Colonic mucosa (tissue), 4 donors: ENCODE measurements around the gene SNRNP48. TPM values are rescaled to one million over a fixed set of nuclear protein-coding genes. Genes with fewer than 3 reads are reported as not detected.

Experiments used
- DNase-seq: peaks from one replicate; pipeline ENCODE4 v3.0.0-alpha.2; 2020
- H3K27ac ChIP-seq: fragments of 200-600 bp; one replicate; pipeline ENCODE4 v1.8.0; 2021
- H3K27me3 ChIP-seq: fragments of 200-600 bp; one replicate; pipeline ENCODE4 v1.8.0; 2021
- H3K36me3 ChIP-seq: fragments of 200-600 bp; one replicate; pipeline ENCODE4 v1.8.0; 2021
- H3K4me1 ChIP-seq: fragments of 200-600 bp; one replicate; pipeline ENCODE4 v1.8.0; 2021; ENCODE audit warnings: mild to moderate bottlenecking
- H3K4me3 ChIP-seq: fragments of 200-600 bp; one replicate; pipeline ENCODE4 v1.8.0; 2021
- H3K9ac ChIP-seq, 2 donors: one replicate each; pipeline ENCODE4 v1.7.0; 2013; ENCODE audit warnings: control low read depth in 2 of 2, low read depth in 2 of 2, low read length in 2 of 2
- H3K9me3 ChIP-seq: fragments of 200-600 bp; one replicate; pipeline ENCODE4 v1.8.0; 2021
- intact Hi-C: fragments of 100-400 bp; cut with DNase I; formaldehyde crosslinking; loops from one replicate; pipeline ENCODE4 v1.14.1; 2022
- total RNA-seq, 2 donors: library from RNA; stranded (reverse); fragmentation: NEBNext Ultra II Directional in 1 of 2; extraction: Animal tissue kit (Norgen Biotek cat#: 25700) in 1 of 2; gene quantifications; one replicate each; pipeline ENCODE4 v1.2.1, GENCODE V29; 2021
- TF ChIP-seq, protein P1 (sequence below): fragments of 200-600 bp; IDR thresholded peaks from one replicate; pipeline ENCODE4 v1.8.0; 2022; ENCODE audit warnings: antibody characterized with exemption, mild to moderate bottlenecking
- donor health status: healthy.
- donor health status: DM: no; HTN: no; CAD: no.
- donor health status: DM: no; HTN: no; CAD: no.

Gene SNRNP48
- total RNA-seq, 2 donors from 2014 or later = 13.8 to 14.6 TPM

- peak; percentile 68 for DNase-seq
- Histone ChIP-seq H3K4me3 (no peak overlapping the region), H3K9me3 (no peaks in the 10 kb centered on the region), H3K4me1 (no peaks in the 10 kb centered on the region), H3K9ac (peak overlapping the region in 1 of 2 donors; percentile 38), H3K27ac (peak overlapping the region; percentile 68), H3K27me3 (no peaks in the 10 kb centered on the region), H3K36me3 (no peaks in the 10 kb centered on the region)
- intact Hi-C loops = no loop called here
- TF ChIP-seq, protein P1, sequence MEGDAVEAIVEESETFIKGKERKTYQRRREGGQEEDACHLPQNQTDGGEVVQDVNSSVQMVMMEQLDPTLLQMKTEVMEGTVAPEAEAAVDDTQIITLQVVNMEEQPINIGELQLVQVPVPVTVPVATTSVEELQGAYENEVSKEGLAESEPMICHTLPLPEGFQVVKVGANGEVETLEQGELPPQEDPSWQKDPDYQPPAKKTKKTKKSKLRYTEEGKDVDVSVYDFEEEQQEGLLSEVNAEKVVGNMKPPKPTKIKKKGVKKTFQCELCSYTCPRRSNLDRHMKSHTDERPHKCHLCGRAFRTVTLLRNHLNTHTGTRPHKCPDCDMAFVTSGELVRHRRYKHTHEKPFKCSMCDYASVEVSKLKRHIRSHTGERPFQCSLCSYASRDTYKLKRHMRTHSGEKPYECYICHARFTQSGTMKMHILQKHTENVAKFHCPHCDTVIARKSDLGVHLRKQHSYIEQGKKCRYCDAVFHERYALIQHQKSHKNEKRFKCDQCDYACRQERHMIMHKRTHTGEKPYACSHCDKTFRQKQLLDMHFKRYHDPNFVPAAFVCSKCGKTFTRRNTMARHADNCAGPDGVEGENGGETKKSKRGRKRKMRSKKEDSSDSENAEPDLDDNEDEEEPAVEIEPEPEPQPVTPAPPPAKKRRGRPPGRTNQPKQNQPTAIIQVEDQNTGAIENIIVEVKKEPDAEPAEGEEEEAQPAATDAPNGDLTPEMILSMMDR = no peak
Observed at GRCh38 chr6:7587631-7588100, 2.3 kb upstream of the SNRNP48 start.

DNA sequence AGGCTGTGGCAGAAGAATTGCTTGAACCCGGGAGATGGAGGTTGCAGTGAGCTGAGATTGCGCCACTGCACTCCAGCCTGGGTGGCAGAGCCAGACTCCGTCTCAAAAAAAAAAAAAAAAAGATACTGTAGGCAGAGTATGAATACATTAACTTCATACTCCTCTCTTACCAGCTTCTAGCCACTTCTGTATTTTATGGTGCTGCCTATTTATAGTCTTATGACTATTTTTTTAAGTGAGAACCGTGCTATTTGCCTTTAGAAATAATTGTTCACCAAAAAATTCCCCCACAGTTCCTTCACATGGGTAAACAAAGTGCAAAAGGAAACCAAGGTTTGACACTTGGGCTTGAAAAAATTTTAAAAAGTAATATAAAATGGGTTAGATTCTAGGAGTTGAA, 1.5 kb upstream of the SNRNP48 start:
- no peaks in the 10 kb centered on the region for H3K36me3 ChIP-seq

DNA sequence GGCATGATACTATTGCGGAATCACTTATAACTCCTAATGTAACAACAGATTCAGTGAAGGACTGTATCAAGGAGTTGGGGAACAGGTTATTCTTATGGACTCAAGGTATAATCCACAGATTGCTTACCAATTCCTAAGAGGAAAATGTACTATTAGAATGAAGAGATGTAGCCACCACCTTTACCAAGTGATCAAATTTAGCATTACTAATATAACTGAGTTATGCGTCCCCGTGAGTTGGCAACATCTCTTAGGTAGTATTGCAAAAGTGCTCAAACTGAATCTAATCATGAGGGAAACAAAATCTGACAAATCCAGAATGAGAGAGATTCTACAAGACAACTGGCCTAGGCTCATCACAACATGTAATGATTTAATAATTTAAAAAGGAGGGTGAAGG, 777 bp upstream of the SNRNP48 start:
- TF ChIP-seq, protein P1 = no peak
- no peaks in the 10 kb centered on the region for H3K9me3 ChIP-seq
- H3K9ac ChIP-seq = no peak overlapping the region
- no peak for DNase-seq
- no peak overlapping the region for H3K27ac ChIP-seq
- H3K4me3 ChIP-seq = no peak overlapping the region
- no peaks in the 10 kb centered on the region for H3K36me3 ChIP-seq
- no peaks in the 10 kb centered on the region for H3K27me3 ChIP-seq
- intact Hi-C loops = no loop called here
- no peaks in the 10 kb centered on the region for H3K4me1 ChIP-seq

More for the DNA sequence above, 1.5 kb upstream of the SNRNP48 start:
- no peak overlapping the region for H3K4me3 ChIP-seq
- no peak overlapping the region for H3K27ac ChIP-seq
- DNase-seq = no peak
- TF ChIP-seq, protein P1 = no peak
- H3K9ac ChIP-seq = no peak overlapping the region
- no peaks in the 10 kb centered on the region for H3K4me1 ChIP-seq
- intact Hi-C loops = no loop called here
- H3K9me3 ChIP-seq = no peaks in the 10 kb centered on the region
- no peaks in the 10 kb centered on the region for H3K27me3 ChIP-seq

- TF ChIP-seq, protein P1 = no peak
- peak overlapping the region; percentile 94 for H3K4me3 ChIP-seq
- H3K27me3 ChIP-seq = no peaks in the 10 kb centered on the region
- no peak overlapping the region for H3K27ac ChIP-seq
- H3K9me3 ChIP-seq = no peaks in the 10 kb centered on the region
- intact Hi-C loops = no loop called here
- H3K9ac ChIP-seq = peak overlapping the region; percentile 67 to 97
- DNase-seq = peak; percentile 28
- no peaks in the 10 kb centered on the region for H3K36me3 ChIP-seq
- H3K4me1 ChIP-seq = no peaks in the 10 kb centered on the region
Observed at GRCh38 chr6:7590918-7591302, 912 bp downstream of the SNRNP48 start.

DNA sequence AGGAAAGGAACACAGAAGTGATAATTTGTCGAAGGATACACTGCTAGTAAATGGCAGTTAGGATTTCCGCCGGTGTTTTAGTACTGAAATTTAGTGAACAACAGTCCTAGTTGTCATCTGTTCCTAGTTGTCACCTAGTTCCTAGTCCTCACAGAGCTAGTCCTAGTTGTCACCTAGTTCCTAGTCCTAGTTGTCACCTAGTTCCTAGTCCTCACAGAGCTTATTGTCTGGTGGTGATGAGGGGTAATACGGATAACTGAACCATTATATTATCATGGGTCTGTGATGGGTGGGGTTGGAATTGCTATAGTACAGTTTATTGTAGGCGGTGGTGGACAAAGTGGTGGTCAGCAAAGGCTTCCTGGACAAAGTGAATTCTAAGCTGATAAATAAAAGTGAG, 1.8 kb downstream of the SNRNP48 start:
- intact Hi-C loops = no loop called here

More for the DNA sequence above, 1.8 kb downstream of the SNRNP48 start:
- DNase-seq = no peak
- H3K4me1 ChIP-seq = no peaks in the 10 kb centered on the region
- H3K9me3 ChIP-seq = no peaks in the 10 kb centered on the region
- no peak overlapping the region for H3K9ac ChIP-seq
- no peak overlapping the region for H3K27ac ChIP-seq
- H3K36me3 ChIP-seq = no peaks in the 10 kb centered on the region
- no peak overlapping the region for H3K4me3 ChIP-seq
- no peaks in the 10 kb centered on the region for H3K27me3 ChIP-seq
- TF ChIP-seq, protein P1 = no peak
